ENCODE data around the gene TMEM80.
"Not testable (repeated sequence)": the region's sequence is repeated elsewhere in the genome, so short reads cannot be mapped to it uniquely, and the experiment has no call there.

Gene TMEM80

DNA sequence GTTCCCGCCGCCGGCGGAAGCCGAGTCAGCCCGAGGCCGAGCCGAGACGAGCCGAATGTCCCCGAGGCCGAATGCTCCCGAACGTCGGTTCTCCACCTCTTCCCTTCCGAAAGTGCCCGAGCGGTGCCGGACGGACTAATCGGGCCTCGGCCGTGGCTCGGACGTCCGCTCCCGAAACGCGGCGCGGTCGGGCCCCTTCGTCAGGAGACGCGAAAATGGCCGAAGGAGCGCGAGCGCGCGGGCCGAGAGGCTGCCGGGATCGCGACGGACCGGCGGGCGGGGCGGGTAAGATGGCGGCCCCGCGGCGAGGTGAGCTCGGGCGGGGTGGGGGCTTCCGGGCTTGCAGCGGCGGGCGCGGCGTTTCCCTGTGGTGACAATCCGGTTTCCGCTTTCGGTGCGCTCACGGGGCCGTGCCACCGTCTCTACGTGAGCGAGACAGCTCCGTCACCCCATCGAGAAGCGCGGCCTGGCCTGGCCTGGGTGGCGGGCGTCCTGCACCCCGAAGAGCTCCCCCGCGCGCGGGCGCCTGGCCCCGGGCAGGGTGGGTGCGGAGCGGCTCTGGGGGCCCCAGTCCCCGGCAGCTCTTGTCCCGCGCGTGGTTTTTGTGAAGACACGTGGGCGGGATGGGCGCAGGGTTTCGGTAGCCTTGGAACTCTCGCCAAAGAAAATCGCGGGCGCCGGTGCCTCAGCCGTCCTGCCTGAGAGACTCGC lies at the start of gene TMEM80:
TSS of gene TMEM80 (plus strand) at position 279 of the 711 bp plus-strand sequence. CDS start at position 291, 12 bp downstream.
- peak; percentile 95 for DNase-seq

DNA sequence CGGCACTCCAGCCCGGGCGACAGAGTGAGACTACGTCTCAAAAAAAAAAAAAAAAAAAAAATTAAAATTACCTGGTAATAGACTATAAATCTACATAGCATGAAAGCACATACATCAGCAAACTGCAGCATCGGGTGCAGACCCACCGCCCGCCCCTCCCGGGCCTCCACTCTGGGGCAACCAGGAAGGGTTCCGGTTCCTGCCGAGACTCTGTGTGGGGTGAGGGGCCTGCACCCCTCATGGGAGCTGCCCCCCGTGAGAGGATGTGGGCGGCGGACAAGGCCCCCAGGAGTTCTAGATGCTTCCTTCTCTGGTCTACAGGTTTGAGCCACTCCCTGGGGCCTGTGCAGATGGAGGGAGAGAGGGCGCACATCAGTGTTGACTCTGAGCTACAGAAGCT lies 49.4 kb upstream of the TMEM80 start:
- no peak for DNase-seq

DNA sequence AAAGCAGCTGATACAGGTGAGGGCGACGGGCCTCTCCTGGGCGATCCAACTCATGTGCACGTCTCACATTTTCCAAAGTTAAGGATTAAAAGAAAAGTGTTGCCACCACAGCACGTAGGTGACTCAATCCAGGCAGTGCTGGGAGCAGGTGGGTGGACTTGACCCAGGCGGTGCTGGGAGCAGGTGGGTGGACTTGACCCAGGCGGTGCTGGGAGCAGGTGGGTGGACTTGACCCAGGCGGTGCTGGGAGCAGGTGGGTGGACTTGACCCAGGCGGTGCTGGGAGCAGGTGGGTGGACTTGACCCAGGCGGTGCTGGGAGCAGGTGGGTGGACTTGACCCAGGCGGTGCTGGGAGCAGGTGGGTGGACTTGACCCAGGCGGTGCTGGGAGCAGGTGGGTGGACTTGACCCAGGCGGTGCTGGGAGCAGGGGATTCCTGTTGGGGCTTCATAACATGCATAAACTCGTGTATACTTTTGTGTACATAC lies 47.9 kb upstream of the TMEM80 start:
- DNase-seq: not testable (repeated sequence)

DNA sequence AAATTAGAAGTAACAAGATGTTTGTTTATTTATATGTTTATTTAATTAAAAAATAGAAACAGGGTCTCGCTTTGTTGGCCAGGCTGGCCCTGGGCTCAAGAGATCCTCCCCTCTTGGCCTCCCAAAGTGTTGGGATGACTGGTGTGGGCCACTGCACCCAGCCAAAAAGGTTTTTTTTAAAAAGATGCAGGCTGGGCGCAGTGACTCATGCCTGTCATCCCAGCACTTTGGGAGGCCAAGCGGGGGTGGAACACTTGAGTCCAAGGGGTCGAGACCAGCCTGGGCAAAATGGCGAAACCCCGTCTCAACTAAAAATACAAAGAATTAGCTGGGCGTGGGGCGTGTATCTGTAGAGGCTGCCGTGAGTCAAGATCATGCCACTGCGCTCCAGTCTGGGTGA lies 45.1 kb upstream of the TMEM80 start:
- no peak for DNase-seq

DNA sequence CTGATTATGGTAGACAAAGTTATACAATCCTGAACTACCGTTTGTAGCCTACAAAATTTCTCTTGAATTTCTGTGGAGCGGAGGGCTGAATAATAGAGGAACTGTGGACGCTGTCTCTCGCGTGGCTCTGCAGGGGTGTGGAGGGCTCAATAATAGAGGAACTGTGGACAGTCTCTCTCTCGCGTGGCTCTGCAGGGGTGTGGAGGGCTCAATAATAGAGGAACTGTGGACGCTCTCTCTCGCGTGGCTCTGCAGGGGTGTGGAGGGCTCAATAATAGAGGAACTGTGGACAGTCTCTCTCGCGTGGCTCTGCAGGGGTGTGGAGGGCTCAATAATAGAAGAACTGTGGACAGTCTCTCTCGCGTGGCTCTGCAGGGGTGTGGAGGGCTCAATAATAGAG lies 42.5 kb upstream of the TMEM80 start:
- not testable (repeated sequence) for DNase-seq

DNA sequence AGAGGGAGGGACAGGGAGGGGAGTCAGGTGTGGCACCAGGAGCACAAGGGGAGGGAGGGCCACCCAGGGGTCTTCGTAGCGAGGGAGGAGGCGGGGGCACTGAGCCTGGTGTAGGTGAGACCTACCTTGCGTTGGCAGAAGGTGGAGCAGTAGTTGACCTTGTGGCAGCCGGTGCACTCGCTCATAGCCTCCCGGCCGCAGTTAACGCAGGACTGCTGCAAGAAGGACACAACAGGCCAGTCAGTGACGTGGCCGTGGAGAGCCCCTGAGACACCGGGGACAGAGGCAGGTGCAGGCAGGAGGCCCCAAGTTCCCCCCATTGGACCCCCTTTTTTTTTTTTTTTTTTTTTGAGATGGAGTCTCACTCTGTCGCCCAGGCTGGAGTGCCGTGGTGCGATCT lies 41.8 kb upstream of the TMEM80 start:
- DNase-seq: no peak

DNA sequence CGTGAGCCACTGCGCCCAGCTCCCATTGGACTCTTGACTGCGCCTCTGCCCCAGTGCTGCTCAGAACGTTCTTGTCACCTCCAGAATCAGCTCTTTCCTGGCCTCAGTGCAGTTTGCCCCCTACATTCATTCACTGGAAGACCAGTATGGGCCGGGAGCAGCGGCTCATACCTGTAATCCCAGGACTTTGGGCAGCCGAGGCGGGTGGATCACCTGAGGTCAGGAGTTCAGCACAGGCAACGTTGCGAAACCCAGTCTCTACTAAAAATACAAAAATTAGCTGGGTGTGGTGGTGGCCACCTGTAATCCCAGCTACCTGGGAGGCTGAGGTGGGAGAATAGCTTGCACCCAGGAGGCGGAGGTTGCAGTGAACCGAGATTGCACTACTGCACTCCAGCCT lies 41.2 kb upstream of the TMEM80 start:
- DNase-seq: not testable (repeated sequence)

DNA sequence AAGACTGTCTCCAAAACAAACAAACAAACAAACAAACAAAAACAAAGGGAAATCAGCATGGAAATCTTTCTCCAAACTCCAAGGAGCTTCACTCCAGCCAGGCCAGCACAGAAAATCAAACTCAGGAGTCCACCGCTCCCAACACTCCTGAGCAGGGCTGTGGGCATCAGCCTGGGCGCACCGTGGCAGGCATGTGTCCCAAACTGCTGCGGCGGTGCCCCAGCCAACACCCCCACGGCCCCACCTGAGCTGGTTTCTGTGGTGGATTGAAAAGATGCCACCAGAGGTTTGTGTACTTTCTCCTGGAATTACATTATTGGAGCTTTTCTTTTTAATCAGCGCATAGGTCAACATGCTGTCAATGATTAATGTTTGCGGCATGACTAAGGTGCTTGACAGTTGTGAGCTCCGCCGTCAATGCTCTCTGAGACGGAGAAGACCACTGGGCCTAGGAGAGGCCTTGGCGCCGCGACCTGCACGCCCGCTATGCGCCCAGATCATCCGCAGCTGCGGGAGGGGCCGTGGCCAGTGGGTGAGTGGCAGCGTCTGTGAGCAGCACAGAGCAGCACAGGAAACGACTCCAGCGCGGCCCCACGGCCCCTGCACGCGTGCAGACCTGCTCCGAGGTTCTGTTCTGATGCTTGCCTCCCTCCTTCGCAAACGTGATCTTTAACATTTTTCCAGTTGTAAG lies 40.4 kb upstream of the TMEM80 start:
- DNase-seq: no peak

DNA sequence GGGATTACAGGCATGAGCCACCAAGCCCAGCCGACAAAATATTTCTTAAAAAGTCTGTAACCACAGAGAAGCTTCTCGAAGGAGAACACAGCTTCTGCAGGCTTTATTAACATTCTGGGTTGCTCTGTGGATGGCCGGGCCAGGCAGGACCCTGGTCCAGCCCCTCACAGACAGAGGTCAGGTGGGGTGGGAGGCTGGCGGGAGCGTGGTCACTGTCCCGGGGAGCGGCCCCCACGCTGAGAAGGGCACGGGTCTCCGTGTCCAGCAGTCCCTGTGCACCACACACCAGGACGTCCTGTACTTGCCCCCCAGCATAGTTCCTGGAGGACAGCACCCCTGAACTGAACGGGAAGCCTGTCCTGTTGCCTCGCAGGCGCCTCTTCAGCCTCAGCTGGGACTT lies 39.2 kb upstream of the TMEM80 start:
- no peak for DNase-seq

DNA sequence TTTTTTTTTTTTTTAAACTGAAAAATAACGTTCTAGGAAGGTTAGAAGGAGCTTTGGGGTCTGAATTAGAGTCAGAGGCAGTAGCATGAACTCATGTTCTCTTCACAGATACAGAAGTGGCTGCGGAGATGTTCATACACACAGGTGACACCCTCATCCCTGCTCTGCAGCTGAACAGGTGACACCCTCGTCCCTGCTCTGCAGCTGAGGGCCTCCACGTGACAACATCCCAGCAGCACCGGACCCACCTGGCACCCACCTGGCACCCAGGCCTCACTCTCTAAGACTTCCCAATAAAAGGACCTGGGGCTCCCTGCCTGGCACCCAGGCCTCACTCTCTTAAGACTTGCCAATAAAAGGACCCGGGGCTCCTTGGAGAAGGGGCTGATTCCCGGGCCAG lies 38.8 kb upstream of the TMEM80 start:
- no peak for DNase-seq

DNA sequence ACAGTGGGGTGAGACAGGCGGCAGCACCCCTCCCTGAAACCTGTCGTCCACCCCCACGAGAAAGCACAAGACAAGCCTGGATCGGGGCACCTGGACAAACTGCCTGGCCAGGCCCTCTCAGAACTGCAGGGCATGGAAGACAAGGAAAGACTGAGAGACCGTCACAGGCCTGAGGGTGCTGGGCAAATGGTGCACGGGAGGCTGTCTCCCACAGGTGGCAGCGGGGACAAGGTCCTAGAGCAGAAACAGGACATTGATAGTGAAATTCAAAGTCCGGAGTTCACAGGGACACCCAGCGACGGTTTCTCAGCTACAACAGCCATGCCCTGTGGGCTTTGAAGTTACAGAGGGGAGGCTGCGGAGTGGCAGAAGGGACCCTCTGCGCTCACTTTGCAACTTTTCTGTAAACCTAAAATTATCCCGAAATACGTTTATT lies 37.9 kb upstream of the TMEM80 start:
- no peak for DNase-seq

DNA sequence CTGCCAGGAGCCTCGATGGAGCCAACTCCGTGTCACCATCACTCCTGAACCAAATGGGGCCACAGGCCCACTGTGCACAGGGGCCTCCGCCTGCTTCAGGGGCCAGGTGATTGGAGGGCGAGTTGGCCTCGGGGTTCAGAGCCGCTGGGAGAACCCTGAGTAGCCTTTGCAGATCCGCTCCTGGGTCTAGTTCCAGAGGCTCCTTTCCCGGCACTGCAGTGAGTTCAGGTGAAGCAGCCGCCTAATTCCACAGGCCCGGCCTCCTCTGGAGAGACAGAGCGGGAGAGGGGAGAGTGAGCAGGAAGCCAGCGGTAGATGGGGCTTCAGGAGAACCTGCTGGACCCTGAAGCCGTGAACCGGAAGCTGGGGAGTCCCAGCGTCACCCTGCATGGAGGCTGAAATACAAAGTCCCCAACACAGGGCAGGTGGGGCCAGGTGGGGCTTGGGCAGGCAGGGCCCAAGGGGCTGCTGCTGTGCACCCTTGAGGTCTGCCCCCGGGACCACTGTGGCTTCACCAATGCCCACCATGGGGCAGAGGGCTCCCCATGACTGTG lies 36.0 kb upstream of the TMEM80 start:
- DNase-seq: no peak

DNA sequence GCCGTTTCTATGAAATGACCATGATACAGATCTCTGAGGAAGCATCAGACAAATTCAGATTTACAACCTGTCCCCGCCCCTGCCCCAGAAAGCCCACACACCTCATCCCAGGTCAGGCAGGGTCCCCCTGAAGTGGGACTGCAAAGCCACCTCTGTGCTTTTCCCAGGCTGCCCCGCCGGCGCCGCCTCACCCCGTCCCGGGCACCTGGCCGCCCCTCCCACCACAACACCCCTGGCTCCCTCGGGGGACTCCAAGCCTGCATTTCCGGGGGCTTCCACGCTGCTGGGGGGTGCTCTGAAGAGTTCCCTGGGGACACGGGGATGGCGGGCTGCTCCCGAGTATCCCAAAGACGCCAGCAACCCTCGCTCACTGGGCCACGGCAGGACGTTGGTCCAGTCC lies 35.3 kb upstream of the TMEM80 start:
- no peak for DNase-seq

DNA sequence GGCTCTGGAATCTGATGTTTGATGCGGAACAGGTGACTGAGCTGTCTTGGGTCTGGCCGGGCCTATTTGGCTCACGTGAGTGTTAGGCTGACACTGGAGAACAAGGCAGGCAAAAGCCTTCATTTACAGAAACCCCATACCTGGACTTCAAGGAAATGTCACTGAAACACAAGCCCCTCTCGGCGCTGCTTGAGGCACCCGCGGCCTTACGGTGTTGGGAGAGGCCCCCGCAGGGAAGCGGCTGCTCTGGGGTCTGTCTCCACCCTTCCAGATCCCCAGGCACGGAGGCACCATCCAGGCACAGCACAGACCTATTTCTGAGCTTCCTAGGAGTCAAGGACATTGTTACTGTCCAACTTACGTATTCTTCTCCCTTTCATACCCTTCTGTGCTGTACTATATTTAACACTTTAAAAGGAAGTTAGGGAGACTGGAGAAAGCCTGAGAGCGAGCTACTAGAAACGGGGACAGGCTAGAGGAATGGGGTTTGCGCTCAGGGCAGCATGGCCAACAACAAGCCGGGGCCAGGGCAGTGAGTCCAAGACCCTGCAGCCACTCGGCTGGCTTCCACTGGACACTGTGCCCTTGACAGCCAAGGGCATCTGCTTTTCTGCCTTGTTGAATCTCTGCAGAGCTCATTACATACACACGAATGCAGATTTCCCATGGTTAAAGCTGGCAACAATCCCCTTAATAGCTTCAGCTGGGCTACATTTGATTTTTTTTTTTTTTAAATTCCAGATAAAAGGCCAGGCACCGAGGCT lies 34.8 kb upstream of the TMEM80 start:
- DNase-seq: no peak

DNA sequence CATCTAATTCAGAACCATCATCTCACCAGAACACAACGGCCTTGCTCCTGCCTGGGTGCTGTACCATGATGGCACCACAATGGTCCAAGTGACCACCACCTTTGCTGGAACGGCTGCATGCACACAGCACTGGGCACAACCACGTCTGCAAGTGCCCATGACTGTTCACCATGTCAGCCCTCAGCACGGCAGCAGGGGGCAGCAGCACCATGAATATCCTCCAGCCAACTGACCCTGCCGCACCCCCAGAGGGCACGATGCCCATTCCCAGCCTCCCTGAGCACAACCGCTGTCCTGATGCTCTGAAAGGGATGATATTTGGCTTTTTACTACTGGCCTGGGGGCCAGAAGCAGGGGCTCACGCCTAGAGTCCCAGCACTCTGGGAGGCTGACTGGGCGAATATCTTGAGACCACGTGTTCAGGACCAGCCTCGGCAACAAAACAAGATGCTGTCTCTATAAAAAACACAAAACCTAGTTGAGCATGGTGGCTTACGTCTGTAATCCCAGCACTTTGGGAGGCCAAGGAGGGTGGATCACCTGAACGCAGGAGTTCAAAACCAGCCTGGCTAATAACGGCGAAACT lies 32.8 kb upstream of the TMEM80 start:
- peak; percentile 40 for DNase-seq

DNA sequence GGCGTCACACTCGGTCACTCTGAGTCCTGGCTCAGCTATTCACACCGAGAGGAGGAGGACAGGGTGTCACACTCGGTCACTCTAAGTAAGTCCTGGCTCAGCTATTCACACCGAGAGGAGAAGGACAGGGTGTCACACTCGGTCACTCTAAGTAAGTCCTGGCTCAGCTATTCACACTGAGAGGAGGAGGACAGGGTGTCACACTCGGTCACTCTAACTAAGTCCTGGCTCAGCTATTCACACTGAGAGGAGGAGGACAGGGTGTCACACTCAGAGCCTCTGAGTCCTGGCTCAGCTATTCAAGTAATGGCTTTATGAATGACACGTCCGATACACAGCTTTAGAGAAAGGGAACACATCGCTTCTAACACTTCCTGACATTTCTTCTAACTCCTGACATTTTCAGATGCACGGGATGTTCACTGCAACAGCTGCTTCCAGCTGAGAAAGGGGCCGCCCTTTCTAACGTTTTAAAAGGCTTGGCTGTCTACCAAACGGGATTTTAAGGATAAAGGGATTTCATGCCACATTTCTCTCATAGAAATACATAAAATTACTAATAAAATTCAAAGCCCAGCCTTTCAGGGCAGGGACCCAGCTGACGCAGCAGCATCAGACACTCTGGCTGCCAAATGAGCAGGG lies 30.4 kb upstream of the TMEM80 start:
- no peak for DNase-seq

DNA sequence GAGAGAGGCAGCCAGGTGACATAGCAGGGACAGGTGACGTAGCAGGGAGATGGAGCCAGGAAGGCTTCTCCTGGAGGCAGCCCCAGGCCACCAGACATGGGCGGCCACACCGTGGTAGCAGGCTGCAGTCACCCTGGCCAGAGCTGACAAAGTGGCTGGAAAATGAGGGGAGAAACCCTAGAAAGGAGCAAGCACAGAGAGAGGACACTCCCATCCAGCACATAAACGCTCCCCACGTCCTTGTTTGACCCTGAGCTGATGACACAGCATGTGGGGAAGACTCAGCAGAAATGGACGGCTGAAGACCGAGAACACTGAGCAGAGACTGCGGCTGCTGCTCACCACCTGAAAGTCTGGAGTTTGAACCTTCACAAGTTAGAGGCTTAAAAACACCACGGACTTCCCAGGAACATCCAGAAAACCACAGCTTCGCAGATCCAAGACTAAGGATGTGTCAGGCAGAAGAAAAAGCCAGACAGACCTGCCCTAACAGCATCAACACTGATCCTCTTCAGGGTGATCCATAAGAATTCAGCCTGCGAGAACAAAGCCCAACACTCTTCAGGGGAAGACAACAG lies 29.8 kb upstream of the TMEM80 start:
- no peak for DNase-seq

DNA sequence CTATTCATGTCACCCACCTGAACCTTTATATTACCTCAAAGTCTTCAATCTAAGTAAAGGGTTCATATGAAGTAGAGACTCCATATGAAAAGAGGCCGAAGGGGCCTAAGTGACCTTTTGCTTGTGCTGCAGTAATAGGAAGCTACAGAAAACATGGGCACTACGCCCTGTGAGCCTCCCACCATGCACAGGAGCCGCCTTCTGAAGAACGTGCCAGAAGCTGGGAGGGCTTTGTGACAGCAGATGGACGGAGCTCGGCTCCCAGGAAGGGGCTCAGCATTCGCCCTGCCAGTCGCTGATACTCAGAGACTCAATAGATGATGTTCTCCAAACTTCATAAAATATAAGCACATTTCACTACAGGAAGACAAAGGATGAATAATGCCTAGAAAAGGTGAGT lies 21.8 kb upstream of the TMEM80 start:
- no peak for DNase-seq

DNA sequence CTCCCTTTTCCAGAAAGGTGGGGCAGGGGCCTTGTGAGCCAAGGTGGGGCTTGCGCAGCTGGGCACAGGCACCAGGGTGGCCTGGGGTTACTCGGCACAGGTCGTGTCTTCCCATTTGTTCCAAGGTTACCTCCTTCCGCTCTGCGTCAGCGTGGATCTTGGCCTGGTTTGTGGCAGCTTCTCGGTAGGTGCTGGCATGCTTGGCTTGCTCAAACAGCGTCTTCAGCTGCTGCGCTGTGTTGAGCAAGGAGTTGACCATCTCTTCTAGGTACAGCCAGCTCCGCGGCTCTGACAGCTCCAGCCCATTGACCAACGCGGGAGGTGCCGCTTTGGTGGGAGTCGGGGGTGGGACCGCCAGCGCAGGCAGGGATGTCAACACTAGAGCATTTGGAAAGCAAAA lies 21.2 kb upstream of the TMEM80 start:
- DNase-seq: no peak

DNA sequence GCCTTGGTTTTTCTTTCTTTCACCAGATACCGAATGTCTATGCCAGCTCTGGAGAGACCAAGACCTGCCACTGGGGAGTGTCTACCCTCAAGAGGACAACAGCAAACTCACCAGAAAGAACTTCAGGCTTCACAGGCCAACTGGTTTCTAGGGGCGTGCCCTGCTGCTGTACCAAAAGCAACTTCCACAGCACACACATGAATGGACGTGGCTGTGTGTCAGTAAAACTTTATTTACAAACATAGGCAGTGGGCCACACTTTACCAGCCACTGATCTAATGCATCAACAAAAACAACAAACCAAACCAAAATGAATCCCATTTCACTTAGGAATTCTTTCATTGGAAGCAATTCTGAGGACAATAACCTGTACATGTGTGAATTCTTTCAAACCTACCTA lies 17.3 kb upstream of the TMEM80 start:
- no peak for DNase-seq

DNA sequence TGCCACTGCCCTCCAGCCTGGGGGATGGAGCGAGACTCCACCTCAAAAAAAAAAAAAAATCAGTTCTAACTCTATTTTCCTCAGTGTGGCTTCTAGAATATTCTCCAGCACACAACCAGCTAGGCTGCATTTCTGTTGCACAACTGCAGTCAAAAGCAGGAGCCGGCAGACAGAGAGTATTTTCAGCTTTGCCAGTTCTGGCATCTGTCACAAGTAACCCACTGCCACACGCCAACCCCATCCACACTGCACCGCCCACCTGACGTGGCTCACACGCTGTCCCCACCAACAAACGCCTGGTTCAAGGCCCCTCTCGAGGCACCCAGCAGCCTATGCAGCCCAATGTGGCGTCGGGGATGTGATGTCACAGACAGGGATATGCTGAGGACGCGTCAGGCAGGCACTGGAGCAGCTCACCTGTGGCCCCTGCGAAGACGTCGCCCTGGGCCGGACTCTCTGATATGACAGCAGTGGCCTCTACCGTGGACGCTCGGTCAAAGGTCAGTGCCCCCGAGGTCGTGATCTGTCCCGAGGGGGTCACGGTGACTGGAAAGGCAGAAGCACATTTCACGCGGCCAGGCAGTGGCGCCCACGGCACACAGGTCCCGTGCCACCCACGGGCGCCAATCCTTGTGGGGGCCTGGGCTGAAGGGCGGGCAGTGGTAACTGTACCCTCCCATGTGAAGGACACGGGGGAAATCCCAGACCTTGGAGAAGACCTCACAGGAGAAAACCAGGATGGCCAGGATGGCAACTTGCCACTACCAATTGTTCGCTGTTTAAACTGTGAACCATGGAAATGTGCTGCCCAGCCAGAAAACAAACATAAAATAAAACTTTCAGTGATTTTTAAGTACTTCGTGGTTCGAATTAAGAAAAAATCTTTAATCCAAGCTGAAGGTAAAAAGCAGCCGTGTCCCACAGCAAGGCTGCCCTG lies 16.1 kb upstream of the TMEM80 start:
- DNase-seq: no peak
